Muscle layer of colon (tissue), 2 donors: ENCODE results near the gene BRAF.
"Not testable (repeated sequence)": the region's sequence is repeated elsewhere in the genome, so short reads cannot be mapped to it uniquely, and the experiment has no call there.

Experiments
- H3K27ac ChIP-seq: one replicate; pipeline ENCODE4 v1.7.0; 2013; ENCODE audit warnings: low read depth, mild to moderate bottlenecking, low read length, moderate library complexity
- H3K27me3 ChIP-seq, 2 donors: one replicate each; pipeline ENCODE4 v1.7.0; 2013; ENCODE audit warnings: low read length in 2 of 2, mild to moderate bottlenecking in 2 of 2; ENCODE audit not compliant: insufficient read depth in 2 of 2, control insufficient read depth in 1 of 2
- H3K36me3 ChIP-seq: one replicate; pipeline ENCODE4 v1.7.0; 2013; ENCODE audit warnings: mild to moderate bottlenecking, low read length; ENCODE audit not compliant: insufficient read depth
- H3K4me1 ChIP-seq: one replicate; pipeline ENCODE4 v1.7.0; 2013; ENCODE audit warnings: mild to moderate bottlenecking, low read length; ENCODE audit not compliant: insufficient read depth
- H3K4me3 ChIP-seq, 2 donors: one replicate each; pipeline ENCODE4 v1.7.0; 2013; ENCODE audit warnings: low read length in 2 of 2, low read depth in 1 of 2, mild to moderate bottlenecking in 1 of 2, moderate library complexity in 1 of 2
- H3K9ac ChIP-seq: one replicate; pipeline ENCODE4 v1.7.0; 2013; ENCODE audit warnings: low read length
- H3K9me3 ChIP-seq: one replicate; pipeline ENCODE4 v1.7.0; 2013; ENCODE audit warnings: mild to moderate bottlenecking, low read length
- donor health status: abdominal sarcoma.
- donor health status: Adenocarcinoma of cecum.

The BRAF gene

GRCh38 chr7:140928491-140929309, 4.0 kb upstream of the BRAF start:
- Histone ChIP-seq H3K36me3 (no peaks in the 10 kb centered on the region), H3K27ac (no peak overlapping the region), H3K27me3 (no peaks in the 10 kb centered on the region), H3K9me3 (no peaks in the 10 kb centered on the region), H3K4me3 (no peak overlapping the region), H3K4me1 (peaks cover 6% of the 10 kb centered on the region), H3K9ac (no peak overlapping the region)

DNA sequence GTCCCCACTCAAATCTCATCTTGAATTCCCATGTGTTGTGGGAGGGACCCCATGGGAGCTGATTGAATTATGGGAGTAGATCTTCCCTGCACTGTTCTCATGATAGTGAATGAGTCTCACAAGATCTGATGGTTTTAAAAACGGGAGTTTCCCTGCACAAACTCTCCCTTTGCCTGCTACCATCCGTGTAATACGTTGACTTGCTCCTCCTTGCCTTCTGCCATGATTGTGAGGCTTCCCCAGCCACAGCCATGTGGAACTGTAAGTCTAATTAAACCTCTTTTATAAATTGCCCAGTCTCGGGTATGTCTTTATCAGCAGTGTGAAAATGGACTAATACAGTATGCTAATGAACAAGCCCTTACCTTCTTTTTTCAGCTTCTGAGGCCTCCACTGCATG, 3.2 kb upstream of the BRAF start:
- not testable (repeated sequence) for H3K27ac ChIP-seq, H3K4me1 ChIP-seq, H3K9me3 ChIP-seq, H3K4me3 ChIP-seq, H3K36me3 ChIP-seq, H3K9ac ChIP-seq, H3K27me3 ChIP-seq

GRCh38 chr7:140927351-140927750, 2.6 kb upstream of the BRAF start:
- Histone ChIP-seq H3K27ac (no peak overlapping the region), H3K27me3 (no peaks in the 10 kb centered on the region), H3K36me3 (no peaks in the 10 kb centered on the region), H3K4me1 (peaks cover 13% of the 10 kb centered on the region), H3K9me3 (no peaks in the 10 kb centered on the region), H3K4me3 (no peak overlapping the region), H3K9ac (no peak overlapping the region)

DNA sequence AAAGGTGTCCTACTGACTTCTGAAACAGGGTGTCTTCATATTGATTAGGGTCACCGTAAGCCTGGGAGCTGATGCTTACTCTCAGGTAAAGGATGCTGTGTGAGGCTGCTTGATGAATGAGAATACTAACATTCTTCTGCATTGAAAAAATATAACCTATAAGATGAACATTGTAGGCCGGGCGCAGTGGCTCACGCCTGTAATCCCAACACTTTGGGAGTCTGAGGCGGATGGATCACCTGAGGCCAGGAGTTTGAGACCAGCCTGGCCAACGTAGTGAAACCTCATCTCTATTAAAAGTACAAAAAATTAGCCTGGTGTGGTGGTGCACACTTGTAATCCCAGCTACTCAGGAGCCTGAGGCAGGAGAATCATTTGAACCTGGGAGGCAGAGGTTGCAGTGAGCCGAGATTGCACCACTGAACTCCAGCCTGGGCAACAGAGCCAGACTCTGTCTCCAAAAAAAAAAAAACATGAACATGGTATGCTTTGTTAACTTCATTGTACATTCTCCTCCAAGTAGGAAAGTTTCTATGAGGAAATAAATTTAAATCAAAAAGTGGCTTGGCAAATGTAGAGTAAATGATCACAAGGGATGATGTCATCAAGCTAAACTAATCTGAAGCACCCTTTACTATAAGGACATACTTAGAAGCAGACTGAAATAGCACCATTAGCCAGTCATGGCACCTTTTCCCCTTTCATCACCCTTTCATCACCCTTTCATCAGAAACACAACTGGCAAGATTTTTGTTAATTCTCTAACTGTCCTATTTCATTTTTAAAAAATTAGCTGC, 1.5 kb upstream of the BRAF start:
- no peaks in the 10 kb centered on the region for H3K9me3 ChIP-seq
- no peak overlapping the region for H3K27ac ChIP-seq
- peaks cover 20% of the 10 kb centered on the region for H3K4me1 ChIP-seq
- no peaks in the 10 kb centered on the region for H3K36me3 ChIP-seq
- H3K9ac ChIP-seq: no peak overlapping the region
- no peaks in the 10 kb centered on the region for H3K27me3 ChIP-seq
- no peak overlapping the region for H3K4me3 ChIP-seq

DNA sequence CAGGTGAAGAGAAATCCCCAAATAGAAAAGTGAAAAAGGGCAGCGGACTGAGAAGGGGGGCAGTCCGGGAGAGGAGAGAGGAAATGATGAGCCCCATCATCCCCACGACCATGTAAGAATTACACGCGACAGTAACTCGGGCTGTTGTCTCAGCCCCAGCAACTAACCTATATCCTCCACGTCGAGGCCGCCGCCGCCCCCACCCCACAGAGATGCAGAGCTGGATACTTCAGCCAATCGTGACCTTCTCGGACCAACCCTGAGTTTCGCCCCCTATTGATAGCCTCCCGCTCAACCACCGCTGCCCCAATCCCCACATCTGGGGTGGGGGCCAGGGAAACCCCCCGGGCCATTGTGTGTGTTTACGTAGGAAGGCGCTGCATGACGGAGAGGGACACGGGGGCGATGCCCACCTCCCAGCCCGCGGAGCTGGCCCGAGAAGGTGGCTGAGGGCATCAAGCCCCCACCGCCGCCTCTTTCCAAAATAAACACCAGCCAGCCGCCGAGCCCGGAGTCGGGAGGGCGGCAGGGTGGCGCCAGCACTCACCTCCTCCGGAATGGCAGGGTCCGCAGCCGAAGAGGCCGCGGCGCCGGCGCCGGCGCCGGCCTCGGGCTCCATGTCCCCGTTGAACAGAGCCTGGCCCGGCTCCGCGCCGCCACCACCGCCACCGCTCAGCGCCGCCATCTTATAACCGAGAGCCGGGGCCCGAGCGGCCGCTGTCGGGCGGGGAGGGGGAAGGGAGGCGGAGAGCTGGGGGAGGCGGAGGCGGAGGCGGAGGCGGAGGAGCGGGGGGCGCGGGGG, 509 bp downstream of the BRAF start:
- peak overlapping the region; percentile 84 to 86 for H3K4me3 ChIP-seq
- peaks cover 20% of the 10 kb centered on the region for H3K4me1 ChIP-seq
- H3K27me3 ChIP-seq: no peaks in the 10 kb centered on the region

GRCh38 chr7:140923358-140924006, 1.2 kb downstream of the BRAF start:
- Histone ChIP-seq H3K36me3 (no peaks in the 10 kb centered on the region), H3K9me3 (no peaks in the 10 kb centered on the region), H3K27ac (peak overlapping the region; percentile 77), H3K27me3 (no peaks in the 10 kb centered on the region), H3K4me3 (peak overlapping the region; percentile 84 to 86), H3K9ac (peak overlapping the region; percentile 86), H3K4me1 (peaks cover 20% of the 10 kb centered on the region)

More for the DNA sequence above, 509 bp downstream of the BRAF start:
- no peaks in the 10 kb centered on the region for H3K36me3 ChIP-seq
- peak overlapping the region; percentile 86 for H3K9ac ChIP-seq
- H3K9me3 ChIP-seq: no peaks in the 10 kb centered on the region
- peak overlapping the region; percentile 77 for H3K27ac ChIP-seq

DNA sequence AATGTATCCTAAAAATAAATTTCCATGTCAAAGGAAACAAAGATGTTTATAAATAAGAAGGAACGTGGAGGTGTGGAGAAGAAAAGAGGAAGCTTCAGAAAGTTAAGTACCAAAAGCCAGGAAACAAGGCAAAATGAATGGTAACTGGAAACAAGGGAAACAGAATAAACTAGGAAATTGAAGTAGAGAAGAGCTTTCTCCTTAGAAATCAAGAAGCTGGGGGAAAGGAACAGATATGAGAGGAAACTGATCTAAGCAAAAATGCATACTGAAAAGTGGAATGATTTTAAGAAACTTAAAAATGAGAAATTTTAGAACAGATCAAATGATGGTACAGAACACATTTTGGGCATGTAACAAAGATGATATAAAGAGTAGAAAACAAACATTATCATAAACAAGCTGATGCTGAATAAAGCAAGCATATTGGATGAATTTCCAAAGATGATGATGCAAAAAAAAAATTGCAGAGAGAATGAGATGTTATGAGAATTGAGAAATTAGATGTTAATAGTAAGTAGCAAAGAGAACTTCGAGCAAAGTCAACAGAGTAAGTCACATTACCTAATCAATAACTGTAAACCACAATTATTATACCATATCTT, 1.9 kb downstream of the BRAF start:
- Histone ChIP-seq H3K9ac (no peak overlapping the region), H3K27ac (no peak overlapping the region), H3K4me3 (no peak overlapping the region), H3K9me3 (no peaks in the 10 kb centered on the region), H3K36me3 (no peaks in the 10 kb centered on the region), H3K4me1 (peaks cover 20% of the 10 kb centered on the region), H3K27me3 (no peaks in the 10 kb centered on the region)

DNA sequence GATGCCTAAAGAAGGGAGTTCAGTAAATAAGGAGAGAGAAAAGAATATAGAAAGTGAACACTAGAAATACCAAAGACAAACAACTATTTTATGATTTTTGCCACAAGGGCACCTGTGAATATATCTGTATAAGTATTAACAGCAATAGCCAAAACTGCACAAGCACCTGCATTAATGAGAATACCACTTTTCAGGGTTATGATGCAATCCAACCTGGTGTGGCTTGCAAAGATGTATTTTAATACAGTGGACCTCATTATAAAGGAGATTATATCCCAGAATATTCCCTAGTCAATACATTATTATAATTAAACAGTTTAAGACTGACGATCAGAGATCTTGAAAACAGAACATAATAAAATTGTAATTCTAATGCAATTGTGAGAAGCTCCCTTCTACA, 4.0 kb downstream of the BRAF start:
- Histone ChIP-seq H3K4me1 (peaks cover 20% of the 10 kb centered on the region), H3K27me3 (no peaks in the 10 kb centered on the region), H3K9ac (no peak overlapping the region), H3K27ac (no peak overlapping the region), H3K4me3 (no peak overlapping the region), H3K36me3 (no peaks in the 10 kb centered on the region), H3K9me3 (no peaks in the 10 kb centered on the region)

DNA sequence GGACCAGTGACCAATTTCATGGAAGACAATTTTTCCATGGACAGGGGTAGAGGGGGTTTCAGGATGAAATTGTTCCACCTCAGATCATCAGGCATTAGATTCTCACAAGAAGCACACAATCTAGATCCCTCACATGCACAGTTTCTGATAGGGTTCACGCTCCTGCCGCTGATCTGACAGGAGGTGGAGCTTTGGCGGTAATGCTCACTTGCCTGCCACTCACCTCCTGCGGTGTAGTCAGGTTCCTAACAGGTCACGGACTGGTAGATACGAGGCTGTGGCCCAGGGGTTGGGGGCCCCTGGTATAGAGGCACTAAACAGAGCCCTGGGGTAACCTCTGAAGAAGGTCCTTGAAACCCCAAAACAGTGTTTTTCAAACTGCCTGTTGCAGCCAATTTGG, 6.5 kb downstream of the BRAF start:
- Histone ChIP-seq H3K9ac (no peak overlapping the region), H3K4me3 (no peak overlapping the region), H3K4me1 (peaks cover 14% of the 10 kb centered on the region), H3K27ac (no peak overlapping the region), H3K27me3 (no peaks in the 10 kb centered on the region), H3K9me3 (no peaks in the 10 kb centered on the region), H3K36me3 (no peaks in the 10 kb centered on the region)

DNA sequence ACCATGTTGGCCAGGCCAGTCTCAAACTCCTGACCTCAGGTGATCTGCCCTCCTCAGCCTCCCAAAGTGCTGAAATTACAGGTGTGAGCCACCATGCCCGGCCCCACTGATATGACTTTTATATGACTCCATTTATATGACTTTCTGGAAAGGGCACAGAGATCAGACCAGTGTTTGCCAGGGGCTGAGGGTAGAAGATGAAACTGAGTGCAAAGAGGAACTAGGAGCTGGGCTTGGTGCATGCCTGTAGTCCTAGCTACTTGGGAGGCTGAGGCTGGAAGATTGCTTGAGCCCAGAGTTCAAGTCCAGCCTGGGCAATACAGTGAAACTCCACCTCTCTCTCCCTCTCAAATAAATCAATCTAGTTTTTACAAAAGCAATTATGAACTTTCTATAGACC, 7.5 kb downstream of the BRAF start:
- H3K9me3 ChIP-seq: no peaks in the 10 kb centered on the region
- peaks cover 12% of the 10 kb centered on the region for H3K4me1 ChIP-seq
- H3K27ac ChIP-seq: no peak overlapping the region
- H3K36me3 ChIP-seq: no peaks in the 10 kb centered on the region
- no peak overlapping the region for H3K9ac ChIP-seq
- H3K4me3 ChIP-seq: no peak overlapping the region
- H3K27me3 ChIP-seq: no peaks in the 10 kb centered on the region
